RWPE1 (cell line): ENCODE results near the gene MEOX1.
A peak's percentile ranks its signal among the peaks of the same experiment; 100 is the strongest.

Experiments
- CTCF ChIA-PET: fragments of 350-600 bp; sonication (Branson Sonifier 250); formaldehyde crosslinking; extraction: SDS; loops from one replicate; lab custom pipeline; 2021; lab: Yijun Ruan, JAX
- POLR2A ChIA-PET: fragments of 400-600 bp; formaldehyde crosslinking; extraction: SDS; loops from one replicate; lab custom pipeline; 2020; ENCODE audit warnings: antibody characterized with exemption; ENCODE audit not compliant: low non-redundant PET; lab: Yijun Ruan, JAX
- DNase-seq: peaks from one replicate; pipeline ENCODE4 v3.0.0; 2012; ENCODE audit warnings: low spot score
- H3K27ac ChIP-seq: fragments of 450-650 bp; 2 replicates; pipeline ENCODE4 v1.5.1; 2017
- CTCF ChIP-seq: fragments of 450-650 bp; conservative IDR thresholded peaks from 2 replicates; pipeline ENCODE4 v1.5.1; 2017; ENCODE audit warnings: low read depth, mild to moderate bottlenecking

The MEOX1 gene

DNA sequence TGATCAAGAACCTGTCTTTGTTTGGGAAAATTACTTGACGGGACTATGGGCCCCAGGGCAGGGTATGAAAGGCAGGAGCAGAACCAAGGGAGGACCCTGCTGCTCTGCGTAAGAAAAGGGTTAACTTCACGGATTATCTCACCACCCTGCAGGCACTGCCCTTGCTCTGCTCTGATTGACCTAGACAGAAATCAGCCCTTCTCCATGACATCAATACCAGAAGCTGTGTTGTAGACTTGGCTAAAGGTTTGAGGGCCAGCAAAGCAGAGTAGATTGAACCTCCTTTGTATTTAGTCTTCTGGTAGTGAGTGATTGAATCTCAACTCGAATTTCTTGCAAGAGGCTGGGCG is 62.7 kb downstream of the MEOX1 start:
- ChIA-PET CTCF (no interaction called here), POLR2A (no interaction called here)
- DNase-seq = no peak
- no peak overlapping the region for H3K27ac ChIP-seq
- no peak for TF ChIP-seq CTCF

DNA sequence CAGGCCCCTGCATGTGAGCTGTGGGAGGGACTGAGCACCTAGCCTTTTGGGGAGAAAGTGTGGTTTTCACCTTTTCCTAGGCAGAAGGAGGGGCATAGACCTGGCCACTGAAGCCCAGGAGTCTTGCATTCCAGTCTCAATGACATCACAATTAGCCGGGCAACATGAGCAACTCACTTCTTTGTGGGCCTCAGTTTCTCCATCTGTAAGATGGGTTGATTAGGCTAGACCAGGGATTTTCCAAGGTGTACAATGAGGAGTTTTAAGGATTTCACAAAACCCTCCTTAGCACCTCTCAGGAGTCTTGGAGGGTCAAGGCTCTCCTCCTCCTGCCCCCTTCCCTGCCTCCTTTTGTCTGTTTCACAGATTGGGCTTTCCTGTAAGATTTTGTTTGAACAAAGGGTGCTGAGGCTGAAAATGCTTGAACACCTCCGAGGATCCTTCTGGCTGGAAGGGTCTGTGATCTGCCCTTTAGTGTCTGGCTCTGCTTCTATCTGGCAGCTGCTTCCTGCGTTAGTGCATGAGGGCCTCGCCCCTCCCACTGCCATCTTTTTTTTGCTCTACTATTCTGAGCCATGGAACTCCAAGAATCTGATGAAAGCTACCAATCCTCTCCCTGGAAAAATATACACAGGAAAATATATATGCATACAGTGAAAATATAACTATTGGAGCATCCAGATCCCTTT is 63.2 kb downstream of the MEOX1 start:
- ChIA-PET POLR2A (no interaction called here), CTCF (no interaction called here)
- H3K27ac ChIP-seq = no peak overlapping the region
- no peak for TF ChIP-seq CTCF
- DNase-seq = no peak

- CTCF ChIA-PET = no interaction called here
- DNase-seq = no peak
- TF ChIP-seq CTCF = no peak
- POLR2A ChIA-PET = no interaction called here
- no peak overlapping the region for H3K27ac ChIP-seq
These were observed 63.9 kb downstream of the MEOX1 start for GRCh38 chr17:43597624-43598356.

DNA sequence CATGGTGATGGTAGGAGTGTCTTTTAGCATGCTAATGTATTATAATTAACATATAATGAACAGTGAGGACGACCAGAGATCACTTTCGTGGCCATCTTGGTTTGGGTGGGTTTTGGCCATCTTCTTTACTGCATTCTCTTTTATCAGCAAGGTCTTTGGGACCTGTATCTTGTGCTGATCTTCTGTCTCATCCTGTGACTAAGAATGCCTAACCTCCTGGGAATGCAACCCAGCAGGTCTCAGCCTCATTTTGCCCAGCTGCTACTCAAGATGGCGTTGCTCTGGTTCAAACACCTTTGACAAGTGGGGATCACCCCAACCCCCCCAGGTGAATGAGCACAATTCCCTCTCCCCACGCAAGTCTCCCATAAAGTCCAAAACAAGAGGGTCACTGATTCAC is 66.3 kb downstream of the MEOX1 start:
- TF ChIP-seq CTCF = no peak
- ChIA-PET CTCF (interaction anchor here (1.1 kb wide), 1 partner anchor 23 kb away, joined by 5 read pairs; no protein-coding TSS in a partner anchor), POLR2A (no interaction called here)
- no peak for DNase-seq
- no peak overlapping the region for H3K27ac ChIP-seq

GRCh38 chr17:43591779-43592562 is 69.8 kb downstream of the MEOX1 start:
- TF ChIP-seq CTCF = no peak
- H3K27ac ChIP-seq = peak overlapping the region; percentile 85
- ChIA-PET POLR2A (no interaction called here), CTCF (interaction anchor here (0.7 to 1.3 kb wide), 4 partner anchors 15 to 449 kb away, joined by 3 to 5 read pairs (median 4); no protein-coding TSS in a partner anchor)
- DNase-seq = peak; percentile 80

DNA sequence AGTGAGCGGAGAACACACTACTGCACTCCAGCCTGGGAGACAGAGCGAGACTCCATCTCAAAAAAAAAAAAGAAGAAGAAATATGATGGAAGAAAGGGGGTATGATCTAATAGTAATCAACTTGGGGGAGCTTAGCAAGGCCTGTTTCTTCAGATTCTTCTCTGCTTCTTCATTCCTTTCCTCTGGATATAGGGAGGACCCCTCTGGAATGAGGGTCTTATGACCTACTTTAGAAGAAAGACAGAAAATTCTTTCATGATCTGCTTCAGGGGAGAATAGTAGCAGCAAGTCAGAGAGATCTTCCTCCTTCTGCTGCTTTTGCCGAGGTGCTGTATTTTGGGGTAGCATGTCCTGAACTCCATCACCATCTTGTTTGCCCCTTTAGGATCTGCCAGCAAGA is 70.7 kb downstream of the MEOX1 start:
- ChIA-PET CTCF (interaction anchor here (0.5 to 1.3 kb wide), 5 partner anchors 14 to 462 kb away, joined by 3 to 6 read pairs (median 4); no protein-coding TSS in a partner anchor), POLR2A (no interaction called here)
- no peak for DNase-seq
- H3K27ac ChIP-seq = peak overlapping the region; percentile 85
- no peak for TF ChIP-seq CTCF
